PC-3 (cell line): Measurements from ENCODE around the gene ADAM21. TPM values are rescaled to one million over a fixed set of nuclear protein-coding genes. Genes with fewer than 3 reads are reported as not detected.
"Not testable (repeated sequence)": the region's sequence is repeated elsewhere in the genome, so short reads cannot be mapped to it uniquely, and the experiment has no call there.

ENCODE experiments used
- ATAC-seq: fragments of 200-7000 bp; cut with Tn5 transposase; 2 replicates; pipeline ENCODE4 v1.9.1; 2020; ENCODE audit warnings: mild to moderate bottlenecking, moderate library complexity
- BruUV-seq: library from RNA; stranded (reverse); fragments of 400-500 nt; replicated peaks from 2 replicates; lab custom pipeline; 2021; lab: Mats Ljungman, UMichigan
- CTCF ChIA-PET: fragments of 300-600 bp; sonication (Branson Sonifier 250); formaldehyde crosslinking; loops from one replicate; lab custom pipeline; 2022; ENCODE audit warnings: antibody characterized with exemption; lab: Charles Lee
- POLR2A ChIA-PET: fragments of 300-600 bp; sonication (Branson Sonifier 250); formaldehyde crosslinking; loops from one replicate; lab custom pipeline; 2022; ENCODE audit warnings: antibody characterized with exemption; ENCODE audit not compliant: unreplicated experiment; lab: Charles Lee
- DNase-seq: peaks from one replicate; pipeline ENCODE4 v3.0.0-alpha.2; 2015
- H2AFZ ChIP-seq: fragments of 300-600 bp; sonication (generic); 2 replicates; pipeline ENCODE4 v1.6.0; 2016; ENCODE audit warnings: antibody characterized with exemption, low read length
- H3F3A ChIP-seq: fragments of 300-600 bp; sonication (generic); one replicate; pipeline ENCODE4 v1.6.0; 2017; ENCODE audit warnings: antibody characterized with exemption, low read length, control low read depth, mild to moderate bottlenecking; ENCODE audit not compliant: unreplicated experiment
- H3K27ac ChIP-seq: fragments of 300-600 bp; sonication (generic); 2 replicates; pipeline ENCODE4 v1.5.1; 2016; ENCODE audit warnings: mild to moderate bottlenecking, low read length
- H3K27me3 ChIP-seq: fragments of 300-600 bp; sonication (generic); 2 replicates; pipeline ENCODE4 v1.6.1; 2016; ENCODE audit warnings: low read length, mixed read lengths
- H3K36me3 ChIP-seq: fragments of 300-600 bp; sonication (generic); 2 replicates; pipeline ENCODE4 v1.6.1; 2016; ENCODE audit warnings: low read depth, mixed run types, low read length, mixed read lengths
- H3K4me1 ChIP-seq: fragments of 300-600 bp; sonication (generic); 2 replicates; pipeline ENCODE4 v1.5.1; 2016; ENCODE audit warnings: low read length; ENCODE audit not compliant: insufficient read depth
- H3K4me2 ChIP-seq: fragments of 300-600 bp; sonication (generic); 2 replicates; pipeline ENCODE4 v1.6.0; 2016; ENCODE audit warnings: low read length
- H3K4me3 ChIP-seq: fragments of 300-600 bp; sonication (generic); 2 replicates; pipeline ENCODE4 v1.5.1; 2016; ENCODE audit warnings: mild to moderate bottlenecking, low read length, mixed read lengths
- H3K79me2 ChIP-seq: fragments of 300-600 bp; sonication (generic); 2 replicates; pipeline ENCODE4 v1.6.1; 2017; ENCODE audit warnings: low read length, mixed read lengths
- H3K9ac ChIP-seq: fragments of 300-600 bp; sonication (generic); 2 replicates; pipeline ENCODE4 v1.6.0; 2016; ENCODE audit warnings: mild to moderate bottlenecking, low read length
- H3K9me2 ChIP-seq: fragments of 300-600 bp; sonication (generic); replicated peaks from 2 replicates; pipeline ENCODE4 v1.6.1; 2016; ENCODE audit warnings: mixed run types, low read length, mixed read lengths
- H3K9me3 ChIP-seq: fragments of 300-600 bp; sonication (generic); 2 replicates; pipeline ENCODE4 v1.6.1; 2016; ENCODE audit warnings: low read length, mixed read lengths
- H4K20me1 ChIP-seq: fragments of 300-600 bp; sonication (generic); 2 replicates; pipeline ENCODE4 v1.6.1; 2016; ENCODE audit warnings: low read length, mixed read lengths
- CTCF ChIP-seq: fragments of 300-600 bp; sonication (generic); conservative IDR thresholded peaks from 2 replicates; pipeline ENCODE4 v1.5.1; 2017; ENCODE audit warnings: antibody characterized with exemption, low read depth, mild to moderate bottlenecking, low read length
- EZH2 ChIP-seq: fragments of 300-600 bp; sonication (generic); IDR thresholded peaks from one replicate; pipeline ENCODE4 v1.6.1; 2017; ENCODE audit warnings: antibody characterized with exemption, mild to moderate bottlenecking, low read length; ENCODE audit not compliant: unreplicated experiment
- EZH2phosphoT487 ChIP-seq: fragments of 300-600 bp; sonication (generic); IDR thresholded peaks from 2 replicates; pipeline ENCODE4 v1.6.1; 2018; ENCODE audit warnings: mild to moderate bottlenecking, antibody characterized with exemption, low read length, borderline replicate concordance
- intact Hi-C: fragments of 100-400 bp; cut with micrococcal nuclease; formaldehyde crosslinking; loops from 2 replicates; pipeline ENCODE4 v1.9.0; 2023
- total RNA-seq: library from RNA; depleted of rRNA; stranded (reverse); fragments of >200 nt; gene quantifications from 2 replicates; pipeline ENCODE4 v1.2.3, GENCODE V29; 2014

Gene ADAM21
- total RNA-seq, 1 experiment from 2014 or later: 0.80 TPM

- intact Hi-C loops: no loop called here
- H3K4me2 ChIP-seq: no peak overlapping the region
- no TSS peak for BruUV-seq
- no peaks in the 10 kb centered on the region for H3K4me1 ChIP-seq
- TF ChIP-seq CTCF: no peak
- no peak for TF ChIP-seq EZH2phosphoT487
- TF ChIP-seq EZH2: no peak
- H3K9me3 ChIP-seq: no peaks in the 10 kb centered on the region
- POLR2A ChIA-PET: no interaction called here
- CTCF ChIA-PET: no interaction called here
- no peak for DNase-seq
- H2AFZ ChIP-seq: no peak overlapping the region
- ATAC-seq: no peak
- no peak overlapping the region for H3K9ac ChIP-seq
- no peaks in the 10 kb centered on the region for H3K36me3 ChIP-seq
- no peaks in the 10 kb centered on the region for H3K79me2 ChIP-seq
- H3K9me2 ChIP-seq: no peaks in the 10 kb centered on the region
- H3F3A ChIP-seq: no peaks in the 10 kb centered on the region
- no peak overlapping the region for H3K27ac ChIP-seq
- no peaks in the 10 kb centered on the region for H4K20me1 ChIP-seq
- peaks cover 49% of the 10 kb centered on the region for H3K27me3 ChIP-seq
- no peak overlapping the region for H3K4me3 ChIP-seq
These were observed 2.8 kb downstream of the ADAM21 start for GRCh38 chr14:70454731-70455130.

- no peak for DNase-seq
- no peak overlapping the region for H2AFZ ChIP-seq
- H3K4me1 ChIP-seq: no peaks in the 10 kb centered on the region
- no peak for ATAC-seq
- no peaks in the 10 kb centered on the region for H3K9me3 ChIP-seq
- TF ChIP-seq EZH2phosphoT487: no peak
- no peak for TF ChIP-seq EZH2
- no peak for TF ChIP-seq CTCF
- H3K9me2 ChIP-seq: no peaks in the 10 kb centered on the region
- no peaks in the 10 kb centered on the region for H3K36me3 ChIP-seq
- H4K20me1 ChIP-seq: no peaks in the 10 kb centered on the region
- no TSS peak for BruUV-seq
- H3F3A ChIP-seq: no peaks in the 10 kb centered on the region
- no peak overlapping the region for H3K4me3 ChIP-seq
- CTCF ChIA-PET: no interaction called here
- no peak overlapping the region for H3K4me2 ChIP-seq
- POLR2A ChIA-PET: no interaction called here
- H3K27ac ChIP-seq: no peak overlapping the region
- no peak overlapping the region for H3K9ac ChIP-seq
- peaks cover 11% of the 10 kb centered on the region; the same call in 1 of the 2 replicates for H3K27me3 ChIP-seq
- intact Hi-C loops: no loop called here
- H3K79me2 ChIP-seq: no peaks in the 10 kb centered on the region
These were observed 16.8 kb downstream of the ADAM21 start for GRCh38 chr14:70468731-70469130.

GRCh38 chr14:70470863-70471563, 19.0 kb downstream of the ADAM21 start:
- CTCF ChIA-PET: not testable (repeated sequence)

More at GRCh38 chr14:70470863-70471563, 19.0 kb downstream of the ADAM21 start:
- ATAC-seq, H3F3A ChIP-seq, intact Hi-C loops, H3K27ac ChIP-seq, H3K4me2 ChIP-seq, H3K27me3 ChIP-seq, H2AFZ ChIP-seq, H3K79me2 ChIP-seq, H3K4me3 ChIP-seq, H3K9me3 ChIP-seq, H3K36me3 ChIP-seq, H3K9ac ChIP-seq, POLR2A ChIA-PET, DNase-seq, H3K4me1 ChIP-seq, H4K20me1 ChIP-seq, H3K9me2 ChIP-seq, BruUV-seq: not testable (repeated sequence)
